NOMO-1 treated with DMSO at 0.1 percent for 48 hours (cell line): Measurements from ENCODE around the gene ELK3.
"Not testable (repeated sequence)": the region's sequence is repeated elsewhere in the genome, so short reads cannot be mapped to it uniquely, and the experiment has no call there.

Experiments used
- DNase-seq: peaks from one replicate; lab custom pipeline; 2025; ENCODE audit not compliant: unreplicated experiment; lab: John Stamatoyannopoulos, UW

ELK3 gene

DNA sequence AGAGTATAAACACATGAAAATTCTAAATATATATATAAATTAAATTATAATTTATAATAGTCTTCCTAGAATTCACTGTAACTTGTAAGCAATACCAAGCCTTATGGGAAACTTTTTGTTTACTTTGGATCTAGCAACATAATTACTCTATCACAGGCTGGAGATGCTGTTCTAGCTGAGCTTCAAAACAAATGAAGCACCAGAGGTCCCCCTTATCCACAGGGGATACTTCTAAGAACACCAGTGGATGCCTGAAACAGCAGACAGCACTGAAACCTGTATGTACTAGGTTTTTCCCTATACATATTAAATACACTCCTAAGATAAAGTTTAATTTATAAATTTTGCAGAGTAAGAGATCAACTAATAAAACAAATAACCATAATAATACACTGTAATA, 109.5 kb downstream of the ELK3 start:
- no peak for DNase-seq

DNA sequence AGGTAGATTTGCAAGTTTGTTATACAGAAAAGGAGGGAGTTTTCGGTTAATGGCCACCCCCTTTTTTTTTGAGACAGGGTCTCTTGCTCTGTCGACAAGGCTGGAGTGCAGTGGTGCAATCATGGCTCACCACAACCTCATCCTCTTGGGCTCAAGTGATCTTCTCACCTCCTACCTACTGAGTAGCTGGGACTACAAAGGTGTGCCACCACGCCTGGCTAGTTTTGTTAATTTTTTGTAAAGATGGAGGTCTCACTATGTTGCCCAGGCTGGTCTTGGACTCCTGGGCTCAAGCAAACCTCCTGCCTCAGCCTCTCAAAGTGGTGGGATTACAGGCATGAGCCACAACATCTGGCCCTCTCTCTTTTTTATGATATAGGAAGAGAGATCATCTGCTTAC, 111.5 kb downstream of the ELK3 start:
- DNase-seq: no peak

DNA sequence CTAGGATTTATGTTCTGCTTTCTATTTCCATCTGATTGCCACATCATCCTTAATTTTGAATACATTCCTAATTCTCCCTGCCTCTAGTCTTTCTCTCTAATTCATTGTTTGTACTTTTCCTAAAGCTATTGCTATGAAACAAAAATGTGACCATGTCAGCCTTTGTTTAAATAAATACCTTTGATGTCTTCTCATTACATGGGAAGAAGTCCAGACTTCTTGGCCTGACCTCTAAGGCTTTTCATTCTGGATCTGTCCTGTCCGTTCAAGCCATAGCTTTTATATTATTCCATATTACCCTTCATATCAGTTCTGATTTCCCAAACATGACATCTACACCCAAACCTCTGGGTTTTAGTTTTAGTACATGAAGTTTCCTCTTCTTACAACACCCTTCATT, 114.7 kb downstream of the ELK3 start:
- DNase-seq: no peak

DNA sequence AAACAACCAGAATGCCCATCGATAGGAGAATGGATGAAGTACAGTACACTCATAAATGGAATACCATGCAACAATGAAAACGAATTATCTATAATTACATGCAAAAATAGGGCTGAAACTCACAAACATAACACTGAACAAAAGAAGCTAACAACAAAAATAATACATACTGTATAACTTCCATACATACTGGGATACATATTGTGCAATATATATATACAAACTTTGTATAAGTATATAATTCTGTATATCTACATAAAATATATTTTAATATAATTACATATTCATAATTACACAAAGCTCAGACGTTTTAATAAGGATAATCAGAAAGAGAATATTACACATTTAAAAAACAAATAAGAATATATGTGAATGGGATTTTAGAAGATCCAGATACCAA, 115.9 kb downstream of the ELK3 start:
- DNase-seq: no peak

DNA sequence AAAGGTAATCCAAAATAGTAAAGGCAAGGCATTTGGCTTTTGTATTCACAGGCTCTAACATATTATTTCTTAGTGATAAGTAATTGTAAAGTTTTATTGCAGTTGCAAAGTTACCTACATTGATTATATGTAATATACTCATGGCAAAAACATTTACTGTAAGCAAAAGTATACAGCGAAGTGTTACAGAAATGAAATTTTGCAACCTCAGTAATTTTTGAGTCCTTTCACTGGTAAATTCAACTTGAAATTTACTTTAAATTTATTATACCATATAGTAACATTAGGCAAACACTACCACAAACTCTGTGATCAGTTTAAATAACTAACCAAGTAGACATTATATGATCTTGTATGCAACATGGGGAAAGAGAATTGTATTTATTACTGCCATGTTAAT, 117.0 kb downstream of the ELK3 start:
- DNase-seq: no peak

DNA sequence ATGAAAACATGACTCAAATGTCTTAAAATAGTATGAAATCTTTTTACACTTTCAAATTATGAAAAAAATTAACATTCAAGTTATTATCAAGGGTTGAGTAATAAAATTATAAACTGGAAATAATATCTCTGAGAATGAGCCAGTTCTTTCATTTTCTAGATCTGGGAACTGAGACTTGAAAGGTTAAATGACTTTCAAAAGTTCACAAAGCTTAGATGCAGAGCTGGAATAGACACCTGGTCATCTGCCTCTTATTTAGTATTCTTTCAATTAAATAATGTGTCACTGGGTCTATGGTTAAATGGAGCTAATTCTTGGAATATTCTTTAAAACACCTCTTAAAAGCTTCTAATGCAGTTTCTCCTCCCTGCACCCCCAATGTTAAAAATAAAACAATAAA, 119.4 kb downstream of the ELK3 start:
- no peak for DNase-seq

DNA sequence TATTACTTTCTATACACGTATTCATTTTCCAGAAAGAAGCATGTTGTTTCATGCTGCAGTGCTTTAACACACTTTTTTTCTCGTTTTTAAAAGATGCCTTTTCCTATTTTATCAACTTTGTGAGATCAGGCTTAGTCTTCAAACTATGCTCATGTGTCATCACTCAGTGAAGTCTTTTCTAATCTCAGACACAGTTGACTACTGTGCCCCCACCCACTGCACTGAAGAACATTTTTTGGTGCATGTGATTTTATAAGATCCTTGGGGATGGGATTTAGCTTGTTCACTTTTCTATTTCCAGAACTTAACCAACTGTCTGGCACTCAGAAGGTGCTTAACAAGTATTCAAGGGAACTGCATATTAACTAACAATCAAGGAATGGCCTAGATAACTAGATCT, 120.5 kb downstream of the ELK3 start:
- no peak for DNase-seq

DNA sequence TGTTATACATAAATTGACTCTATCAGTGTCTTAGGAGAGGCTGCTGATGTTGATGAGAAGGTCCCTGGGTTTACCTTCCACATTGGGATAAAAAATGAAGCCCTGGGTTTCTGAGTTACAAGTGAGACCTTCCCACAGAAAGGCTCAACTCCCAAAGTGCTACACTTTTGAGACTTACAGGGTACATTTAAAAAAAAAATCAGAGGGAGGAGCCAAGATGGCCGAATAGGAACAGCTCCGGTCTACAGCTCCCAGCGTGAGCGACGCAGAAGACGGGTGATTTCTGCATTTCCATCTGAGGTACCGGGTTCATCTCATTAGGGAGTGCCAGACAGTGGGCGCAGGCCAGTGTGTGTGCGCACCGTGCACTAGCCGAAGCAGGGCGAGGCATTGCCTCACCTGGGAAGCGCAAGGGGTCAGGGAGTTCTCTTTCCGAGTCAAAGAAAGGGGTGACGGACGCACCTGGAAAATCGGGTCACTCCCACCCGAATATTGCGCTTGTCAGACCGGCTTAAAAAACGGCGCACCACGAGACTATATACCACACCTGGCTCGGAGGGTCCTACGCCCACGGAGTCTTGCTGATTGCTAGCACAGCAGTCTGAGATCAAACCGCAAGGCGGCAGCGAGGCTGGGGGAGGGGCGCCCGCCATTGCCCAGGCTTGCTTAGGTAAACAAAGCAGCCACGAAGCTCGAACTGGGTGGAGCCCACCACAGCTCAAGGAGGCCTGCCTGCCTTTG, 121.7 kb downstream of the ELK3 start:
- not testable (repeated sequence) for DNase-seq

DNA sequence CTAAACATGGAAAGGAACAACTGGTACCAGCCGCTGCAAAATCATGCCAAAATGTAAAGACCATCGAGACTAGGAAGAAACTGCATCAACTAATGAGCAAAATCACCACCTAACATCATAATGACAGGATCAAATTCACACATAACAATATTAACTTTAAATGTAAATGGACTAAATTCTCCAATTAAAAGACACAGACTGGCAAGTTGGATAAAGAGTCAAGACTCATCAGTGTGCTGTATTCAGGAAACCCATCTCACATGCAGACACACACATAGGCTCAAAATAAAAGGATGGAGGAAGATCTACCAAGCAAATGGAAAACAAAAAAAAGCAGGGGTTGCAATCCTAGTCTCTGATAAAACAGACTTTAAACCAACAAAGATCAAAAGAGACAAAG, 123.6 kb downstream of the ELK3 start:
- not testable (repeated sequence) for DNase-seq
